Vagina (tissue), 2 donors: ENCODE data around the gene WWOX.

Experiments used
- POLR2A ChIP-seq, 2 donors: fragments of 450-650 bp; IDR thresholded peaks; one replicate each; pipeline ENCODE4 v1.6.1; 2017; ENCODE audit warnings: antibody characterized with exemption in 2 of 2, mild to moderate bottlenecking in 2 of 2, moderate library complexity in 2 of 2
- TF ChIP-seq, protein P1 (sequence below), 3 experiments: fragments of 450-650 bp in 2 of 3; fragments of 200-600 bp in 1 of 3; sonication (generic) in 1 of 3; IDR thresholded peaks; one replicate each; pipeline ENCODE4 v1.5.1; 2017 to 2019; ENCODE audit warnings: antibody characterized with exemption in 3 of 3, mild to moderate bottlenecking in 2 of 3, moderate library complexity in 2 of 3

GRCh38 chr16:78438632-78439031, 339.2 kb downstream of the WWOX start:
- no peak for TF ChIP-seq POLR2A (IDR thresholded peaks at IDR 0.05)
- TF ChIP-seq, protein P1, sequence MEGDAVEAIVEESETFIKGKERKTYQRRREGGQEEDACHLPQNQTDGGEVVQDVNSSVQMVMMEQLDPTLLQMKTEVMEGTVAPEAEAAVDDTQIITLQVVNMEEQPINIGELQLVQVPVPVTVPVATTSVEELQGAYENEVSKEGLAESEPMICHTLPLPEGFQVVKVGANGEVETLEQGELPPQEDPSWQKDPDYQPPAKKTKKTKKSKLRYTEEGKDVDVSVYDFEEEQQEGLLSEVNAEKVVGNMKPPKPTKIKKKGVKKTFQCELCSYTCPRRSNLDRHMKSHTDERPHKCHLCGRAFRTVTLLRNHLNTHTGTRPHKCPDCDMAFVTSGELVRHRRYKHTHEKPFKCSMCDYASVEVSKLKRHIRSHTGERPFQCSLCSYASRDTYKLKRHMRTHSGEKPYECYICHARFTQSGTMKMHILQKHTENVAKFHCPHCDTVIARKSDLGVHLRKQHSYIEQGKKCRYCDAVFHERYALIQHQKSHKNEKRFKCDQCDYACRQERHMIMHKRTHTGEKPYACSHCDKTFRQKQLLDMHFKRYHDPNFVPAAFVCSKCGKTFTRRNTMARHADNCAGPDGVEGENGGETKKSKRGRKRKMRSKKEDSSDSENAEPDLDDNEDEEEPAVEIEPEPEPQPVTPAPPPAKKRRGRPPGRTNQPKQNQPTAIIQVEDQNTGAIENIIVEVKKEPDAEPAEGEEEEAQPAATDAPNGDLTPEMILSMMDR (IDR thresholded peaks at IDR 0.05) = no peak
